ENCODE data around the gene NUP43. TPM values are rescaled to one million over a fixed set of nuclear protein-coding genes. Genes with fewer than 3 reads are reported as not detected.

The NUP43 gene
- total RNA-seq, 1 donor from 2014 or later: 38.8 TPM

- no peaks in the 10 kb centered on the region for H3K27me3 Mint-ChIP-seq (ENCODE audit: low read depth)
- no peak overlapping the region for H3K4me3 Mint-ChIP-seq
- no peak for TF ChIP-seq CTCF (IDR thresholded peaks at IDR 0.05; ENCODE audit: unreplicated experiment)
- H3K4me1 Mint-ChIP-seq: peaks cover 5% of the 10 kb centered on the region
- no peak overlapping the region for H3K27ac Mint-ChIP-seq
- no peak for DNase-seq (ENCODE audit: low spot score in 2 of 2, unreplicated experiment in 2 of 2)
- peaks cover 16% of the 10 kb centered on the region for H3K36me3 Mint-ChIP-seq
- no peaks in the 10 kb centered on the region for H3K9me3 Mint-ChIP-seq
These were observed 31.3 kb upstream of the NUP43 start for GRCh38 chr6:149777624-149778023.

- DNase-seq (ENCODE audit: low spot score in 2 of 2, unreplicated experiment in 2 of 2): no peak
- peaks cover 32% of the 10 kb centered on the region for H3K36me3 Mint-ChIP-seq
- H3K4me1 Mint-ChIP-seq: no peaks in the 10 kb centered on the region
- H3K27me3 Mint-ChIP-seq (ENCODE audit: low read depth): no peaks in the 10 kb centered on the region
- H3K4me3 Mint-ChIP-seq: no peak overlapping the region
- no peak for TF ChIP-seq CTCF (IDR thresholded peaks at IDR 0.05; ENCODE audit: unreplicated experiment)
- peaks cover 3% of the 10 kb centered on the region for H3K9me3 Mint-ChIP-seq
- no peak overlapping the region for H3K27ac Mint-ChIP-seq
These were observed 25.6 kb upstream of the NUP43 start for GRCh38 chr6:149771925-149772324.

- peaks cover 34% of the 10 kb centered on the region for H3K36me3 Mint-ChIP-seq
- H3K9me3 Mint-ChIP-seq: peaks cover 10% of the 10 kb centered on the region
- H3K27ac Mint-ChIP-seq: no peak overlapping the region
- H3K4me1 Mint-ChIP-seq: no peaks in the 10 kb centered on the region
- no peak overlapping the region for H3K4me3 Mint-ChIP-seq
- TF ChIP-seq CTCF (IDR thresholded peaks at IDR 0.05; ENCODE audit: unreplicated experiment): no peak
- no peaks in the 10 kb centered on the region for H3K27me3 Mint-ChIP-seq (ENCODE audit: low read depth)
- DNase-seq (ENCODE audit: low spot score in 2 of 2, unreplicated experiment in 2 of 2): no peak
These were observed 24.9 kb upstream of the NUP43 start for GRCh38 chr6:149771185-149771584.

- Mint-ChIP-seq H3K36me3 (peaks cover 35% of the 10 kb centered on the region), H3K27me3 (ENCODE audit: low read depth) (no peaks in the 10 kb centered on the region), H3K4me3 (no peak overlapping the region), H3K4me1 (no peaks in the 10 kb centered on the region), H3K27ac (no peak overlapping the region), H3K9me3 (peaks cover 14% of the 10 kb centered on the region)
- TF ChIP-seq CTCF (IDR thresholded peaks at IDR 0.05; ENCODE audit: unreplicated experiment): no peak
- DNase-seq (ENCODE audit: low spot score in 2 of 2, unreplicated experiment in 2 of 2): no peak
These were observed 23.3 kb upstream of the NUP43 start for GRCh38 chr6:149769676-149770075.

- Mint-ChIP-seq H3K36me3 (peaks cover 33% of the 10 kb centered on the region), H3K9me3 (peaks cover 17% of the 10 kb centered on the region), H3K4me3 (no peak overlapping the region), H3K27ac (no peak overlapping the region), H3K27me3 (ENCODE audit: low read depth) (no peaks in the 10 kb centered on the region), H3K4me1 (no peaks in the 10 kb centered on the region)
- no peak for TF ChIP-seq CTCF (IDR thresholded peaks at IDR 0.05; ENCODE audit: unreplicated experiment)
- DNase-seq (ENCODE audit: low spot score in 2 of 2, unreplicated experiment in 2 of 2): no peak
These were observed 19.9 kb upstream of the NUP43 start for GRCh38 chr6:149766156-149766769.

GRCh38 chr6:149763866-149764265 lies 17.5 kb upstream of the NUP43 start:
- DNase-seq (ENCODE audit: low spot score in 2 of 2, unreplicated experiment in 2 of 2): no peak
- TF ChIP-seq CTCF (IDR thresholded peaks at IDR 0.05; ENCODE audit: unreplicated experiment): no peak
- Mint-ChIP-seq H3K27ac (no peak overlapping the region), H3K4me1 (no peaks in the 10 kb centered on the region), H3K27me3 (ENCODE audit: low read depth) (no peaks in the 10 kb centered on the region), H3K36me3 (peaks cover 32% of the 10 kb centered on the region), H3K9me3 (peaks cover 15% of the 10 kb centered on the region), H3K4me3 (no peak overlapping the region)

All from mesothelial cell of epicardium (in vitro differentiated cells).